GM03348 (cell line): Measurements from ENCODE around the gene SDK2.

Source experiments
- DNase-seq: peaks from one replicate; pipeline ENCODE4 v3.0.0; 2012; ENCODE audit warnings: low spot score

The SDK2 gene

DNA sequence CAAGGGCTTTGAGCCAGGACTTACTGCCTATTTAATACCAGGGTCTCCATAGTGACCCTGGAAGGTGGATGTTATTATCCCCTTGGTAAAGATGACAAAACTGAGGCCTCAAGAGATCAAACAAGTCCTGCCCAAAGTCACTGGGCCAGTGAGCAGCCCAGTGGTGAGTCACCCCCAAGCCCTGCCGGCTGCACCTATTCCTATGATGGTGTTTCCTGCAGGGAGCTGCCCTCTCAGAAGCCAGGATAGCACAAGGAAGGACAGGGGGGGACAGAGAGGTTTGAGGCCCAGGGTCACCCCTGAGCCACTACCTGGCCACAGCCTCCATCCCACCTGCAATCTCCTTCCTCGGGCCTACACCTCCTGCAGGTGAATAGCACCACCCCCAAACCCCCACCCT, 90.9 kb downstream of the SDK2 start:
- DNase-seq, result no peak

DNA sequence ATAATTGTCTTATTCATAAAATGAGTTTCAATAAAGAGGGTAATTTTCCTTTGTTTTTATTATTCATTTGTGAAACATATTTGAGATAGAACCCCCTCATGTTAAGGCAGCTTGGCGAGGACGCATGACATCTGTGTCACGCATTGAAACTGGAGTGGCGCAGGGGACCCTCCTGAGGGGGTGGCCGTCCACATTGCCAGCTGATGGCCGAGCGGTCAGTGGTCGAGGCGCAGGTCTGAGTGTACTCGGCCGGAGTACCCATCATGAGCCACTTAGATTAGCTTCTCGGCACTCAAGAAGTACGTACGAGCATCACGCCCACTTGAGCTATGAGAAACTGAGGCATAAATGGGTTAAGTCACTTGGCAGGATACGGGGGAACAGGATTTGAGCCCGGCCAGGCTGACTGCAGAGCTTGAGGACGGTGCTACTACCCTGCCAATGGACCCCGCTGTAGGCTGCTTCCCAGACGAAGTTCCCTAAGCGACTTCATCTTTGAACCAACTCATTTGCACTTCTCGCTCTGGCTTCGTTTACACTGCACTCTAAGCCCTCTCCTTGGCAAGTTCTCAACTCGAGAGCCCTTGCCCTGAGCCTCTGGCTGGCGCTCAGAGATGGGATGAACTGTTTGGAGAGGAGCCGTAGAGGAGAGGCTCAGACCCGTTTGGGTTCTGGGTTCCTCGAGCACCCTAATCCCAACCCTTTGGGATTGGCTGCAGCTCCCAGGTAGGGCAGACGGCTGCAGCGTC, 91.8 kb downstream of the SDK2 start:
- DNase-seq, result no peak

DNA sequence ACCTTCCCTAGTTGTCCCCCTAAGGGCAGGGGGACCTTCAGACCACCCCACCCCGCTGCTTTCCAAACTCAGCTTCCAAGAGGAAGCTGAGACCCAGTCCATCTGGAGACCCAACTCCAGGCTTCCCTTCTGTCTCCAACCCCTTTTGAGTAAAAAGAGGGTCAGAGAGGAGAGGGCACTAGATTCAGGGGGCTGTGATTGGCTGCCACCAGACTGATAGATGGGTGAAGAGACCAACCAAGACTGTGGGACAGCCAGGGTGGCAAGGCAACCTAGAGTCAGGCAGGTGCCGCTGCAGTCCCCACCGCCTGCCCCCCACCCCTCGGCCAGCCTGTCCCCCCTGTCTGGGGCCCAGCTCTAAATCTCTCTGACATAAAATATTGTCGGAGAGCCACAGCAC, 92.5 kb downstream of the SDK2 start:
- no peak for DNase-seq

DNA sequence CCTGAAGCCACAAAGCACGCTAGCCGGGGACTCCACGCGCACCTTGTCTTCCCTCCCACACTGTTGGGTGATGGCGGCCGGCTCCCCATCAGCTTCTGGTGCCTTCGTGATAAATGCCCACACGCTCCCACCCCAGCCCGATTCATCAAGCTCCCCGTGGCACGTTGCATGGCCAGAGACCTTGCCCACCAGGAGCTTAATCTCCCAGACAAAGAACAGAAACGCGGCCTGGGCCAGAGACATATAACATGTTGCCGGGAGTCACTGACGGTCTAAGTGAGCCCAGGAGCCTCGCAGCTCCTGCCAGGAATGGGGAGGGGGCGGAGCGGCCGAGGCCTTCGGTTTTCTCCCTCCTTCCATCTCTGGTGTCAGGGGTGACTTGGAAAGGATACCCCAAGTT, 93.1 kb downstream of the SDK2 start:
- no peak for DNase-seq

DNA sequence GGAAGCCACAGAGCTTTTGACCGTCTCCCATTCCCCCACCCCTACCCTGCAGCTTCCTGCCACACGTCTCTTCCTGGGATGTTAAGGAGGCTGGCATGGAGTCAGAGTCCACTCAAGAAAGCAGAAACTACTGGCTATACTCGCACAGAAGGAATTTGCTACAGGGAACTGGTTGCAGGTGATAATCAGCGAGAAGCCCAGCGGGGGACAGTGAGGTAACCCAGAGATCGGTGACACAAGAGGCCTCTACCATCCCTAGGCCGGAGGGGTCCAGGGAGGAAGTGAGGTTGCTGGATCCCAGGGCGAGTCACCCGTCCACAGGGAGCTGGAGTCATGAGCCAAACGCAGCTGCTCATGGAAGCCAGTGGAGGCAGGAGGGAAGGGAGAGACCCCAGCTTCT, 93.7 kb downstream of the SDK2 start:
- DNase-seq, result no peak

DNA sequence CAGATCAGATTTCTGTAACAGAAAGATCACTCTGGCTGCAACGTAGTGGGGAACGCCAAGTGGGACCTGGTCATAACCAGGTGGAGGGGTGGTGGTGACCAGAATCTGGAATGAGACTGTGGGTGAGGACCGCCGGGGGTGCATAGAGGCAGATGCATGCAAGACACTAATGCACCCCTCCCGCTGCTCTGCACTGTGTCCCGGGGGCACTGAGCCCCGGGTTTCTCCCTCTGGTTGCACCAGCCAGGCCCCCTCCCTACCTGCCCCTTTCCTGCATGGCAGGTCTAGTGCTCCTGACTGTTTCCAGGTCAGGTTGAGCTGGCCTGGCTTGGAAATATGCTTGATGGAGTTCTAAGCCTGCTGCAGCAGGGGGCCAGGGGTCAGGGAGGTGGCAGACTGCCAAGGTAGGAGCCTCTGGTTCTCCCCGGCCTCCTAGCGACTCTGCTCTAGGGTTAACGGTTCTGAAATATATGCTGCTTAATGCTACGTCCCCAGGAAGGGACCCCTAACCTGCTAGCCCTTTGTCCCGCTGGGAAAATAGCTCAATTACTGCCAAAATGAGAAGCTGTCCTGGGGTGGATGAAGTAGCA, 94.3 kb downstream of the SDK2 start:
- DNase-seq, result no peak

DNA sequence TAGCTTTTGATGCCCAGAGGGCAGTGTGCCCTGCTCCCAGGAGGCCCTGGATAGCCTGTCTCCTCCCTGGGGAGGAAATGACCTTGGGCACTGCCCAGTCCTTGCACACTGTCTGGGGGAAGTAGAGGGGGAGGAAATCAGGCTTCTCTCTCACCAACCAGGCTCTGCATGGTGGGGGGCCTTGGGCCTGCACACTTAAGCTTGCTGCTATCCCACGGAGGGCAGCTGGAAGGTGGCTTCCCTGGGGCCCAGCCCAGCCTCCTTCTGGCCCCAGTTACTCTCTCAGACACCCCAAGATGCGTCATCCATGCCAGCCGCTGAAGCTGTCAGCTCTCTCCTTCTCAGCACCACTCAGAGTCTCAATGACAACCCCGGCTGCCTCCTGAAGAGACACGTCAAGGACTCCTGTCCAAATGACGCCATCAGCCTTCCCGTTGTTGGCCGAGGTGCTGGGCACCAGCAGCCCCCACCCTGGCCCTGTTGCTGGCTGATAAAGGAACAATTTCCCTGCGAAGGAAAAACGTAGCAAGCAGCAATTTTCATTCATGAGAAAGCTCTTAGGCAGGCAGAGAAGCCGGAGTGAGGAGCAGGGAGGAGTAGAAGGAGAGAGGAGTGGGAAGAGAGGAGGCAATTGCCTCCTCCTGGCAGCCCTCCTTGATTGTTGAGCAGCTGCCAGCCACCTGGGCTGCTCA, 95.5 kb downstream of the SDK2 start:
- no peak for DNase-seq

DNA sequence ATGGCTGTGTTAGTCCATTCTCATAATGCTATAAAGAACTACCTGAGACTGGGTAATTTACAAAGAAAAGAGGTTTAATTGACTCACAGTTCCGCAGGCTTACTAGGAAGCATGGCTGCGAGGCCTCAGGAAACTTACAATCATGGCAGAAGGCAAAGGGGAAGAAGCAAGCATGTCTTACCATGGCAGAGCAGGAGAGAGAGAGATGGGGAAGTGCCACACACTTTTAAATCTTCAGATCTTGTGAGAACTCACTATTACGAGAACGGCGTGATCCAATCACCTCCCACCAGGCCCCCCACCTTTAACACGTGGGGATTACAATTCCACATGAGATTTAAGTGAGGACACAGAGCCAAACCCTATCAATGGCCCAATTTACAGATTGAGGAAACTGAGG, 96.5 kb downstream of the SDK2 start:
- no peak for DNase-seq

DNA sequence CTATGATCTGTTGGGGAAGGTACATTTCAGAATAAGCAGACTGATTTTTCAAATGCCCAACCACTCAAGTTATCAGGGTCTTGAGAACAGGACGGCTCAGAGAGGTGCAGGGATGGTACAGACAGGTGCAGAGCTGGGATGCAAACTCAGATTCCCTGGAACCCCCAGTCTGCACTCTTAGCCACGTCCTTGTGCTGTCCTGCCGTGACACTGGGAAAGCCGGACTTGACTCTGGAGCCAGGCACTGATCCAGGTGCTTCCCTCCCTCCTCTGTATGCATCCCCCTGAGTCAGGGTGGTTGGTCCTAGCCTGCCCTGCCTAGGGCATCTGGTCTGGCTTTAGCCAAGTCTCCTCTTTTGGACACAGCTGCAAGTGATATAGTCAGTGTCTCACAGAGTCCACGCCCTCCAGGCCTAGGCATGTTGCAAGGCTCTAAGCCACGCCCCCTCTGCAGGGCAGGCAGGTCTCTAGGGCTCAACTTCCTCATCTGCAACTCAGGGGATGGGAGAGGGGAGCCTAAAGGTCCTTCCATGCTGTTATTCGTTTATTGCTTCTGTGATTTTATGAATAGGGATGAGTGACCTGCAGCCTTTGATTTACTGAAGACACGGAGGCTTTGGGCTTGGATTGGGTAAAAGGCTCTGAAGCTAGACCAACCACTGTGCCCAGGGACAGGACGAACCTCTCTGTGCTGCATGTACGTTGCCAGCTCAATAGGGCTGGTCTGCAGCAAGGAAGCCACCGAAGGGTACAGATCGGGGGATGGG, 97.3 kb downstream of the SDK2 start:
- DNase-seq, result peak; percentile 36

DNA sequence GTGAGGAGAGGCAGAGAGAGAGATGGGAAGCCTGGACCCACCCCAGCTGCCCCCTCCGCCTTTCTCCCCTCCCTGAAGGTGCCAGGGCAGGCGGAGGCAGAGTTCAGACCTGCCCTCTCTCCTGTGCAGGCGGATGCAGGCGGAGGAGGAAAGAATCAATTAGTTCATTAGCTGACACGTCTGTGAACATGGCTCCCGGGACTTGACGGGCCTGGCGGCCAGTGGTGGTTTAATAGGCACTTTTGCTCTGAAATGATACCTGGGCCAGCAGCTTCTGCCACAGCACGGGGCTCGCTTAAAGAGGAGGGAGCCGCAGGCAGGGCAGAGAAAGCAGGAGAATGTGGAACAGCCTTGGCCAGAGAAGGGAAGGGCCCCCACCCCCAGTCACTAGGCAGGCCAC, 98.1 kb downstream of the SDK2 start:
- DNase-seq, result no peak

DNA sequence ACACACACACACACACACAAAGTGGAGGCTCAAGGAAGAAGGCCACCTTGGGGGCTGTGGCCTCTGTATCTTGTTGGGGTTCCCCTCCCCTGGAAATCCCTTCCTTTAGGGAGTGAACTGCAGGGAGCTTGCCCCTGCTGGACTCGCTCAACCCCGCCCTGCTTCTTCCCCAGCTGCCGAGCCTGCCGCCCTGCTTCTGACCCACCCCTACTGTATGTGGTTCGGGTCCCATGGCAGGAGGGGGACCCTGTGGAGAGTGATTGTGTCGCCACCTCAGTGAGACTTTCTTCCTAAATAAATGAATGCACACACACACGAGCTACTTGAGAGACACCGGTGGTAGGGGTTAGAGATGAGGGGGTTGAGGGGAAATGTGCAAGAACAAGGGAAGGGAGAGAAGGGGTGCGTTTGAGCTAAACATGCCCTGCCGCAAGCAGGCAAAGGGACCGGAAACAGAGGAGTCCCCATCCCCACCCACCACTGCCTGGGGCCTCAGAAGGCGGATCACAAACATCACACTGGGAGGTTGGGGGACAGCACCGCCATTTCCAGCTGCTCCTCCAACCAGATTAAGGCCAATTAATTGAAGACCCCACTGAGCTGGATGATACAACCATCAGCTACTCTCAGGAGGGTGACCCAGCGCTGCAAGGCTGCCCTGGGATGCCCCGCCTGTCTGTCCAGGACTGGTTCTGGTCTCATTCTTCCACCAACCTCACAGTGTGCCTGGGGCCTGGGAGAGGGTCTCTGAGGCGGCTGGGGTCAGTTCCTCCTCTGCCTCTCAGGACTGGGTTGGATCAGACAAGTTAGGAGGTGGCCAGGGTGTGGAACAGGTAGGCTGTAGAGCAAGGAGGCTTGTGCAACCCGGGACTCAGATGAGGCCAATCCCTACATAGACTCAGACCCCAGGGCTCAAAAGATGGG, 98.9 kb downstream of the SDK2 start:
- DNase-seq, result no peak

DNA sequence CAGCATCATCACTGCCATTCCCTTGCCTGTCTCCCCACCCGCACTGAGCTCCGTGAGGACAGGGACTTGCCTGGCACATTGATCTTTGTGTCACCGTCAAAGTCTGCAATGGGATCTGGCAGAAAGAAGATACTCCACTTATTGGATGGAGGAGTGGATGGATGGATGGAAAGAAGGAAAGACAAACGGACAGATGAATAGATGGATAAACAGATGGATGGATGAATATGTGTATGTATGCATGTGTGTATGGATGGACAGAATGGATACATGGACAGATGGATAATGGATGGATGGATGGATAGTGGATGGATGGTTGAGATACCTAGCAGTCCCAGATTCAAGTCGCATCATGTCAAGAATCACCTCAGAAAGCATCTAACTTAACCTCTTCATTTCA, 99.9 kb downstream of the SDK2 start:
- DNase-seq, result no peak

DNA sequence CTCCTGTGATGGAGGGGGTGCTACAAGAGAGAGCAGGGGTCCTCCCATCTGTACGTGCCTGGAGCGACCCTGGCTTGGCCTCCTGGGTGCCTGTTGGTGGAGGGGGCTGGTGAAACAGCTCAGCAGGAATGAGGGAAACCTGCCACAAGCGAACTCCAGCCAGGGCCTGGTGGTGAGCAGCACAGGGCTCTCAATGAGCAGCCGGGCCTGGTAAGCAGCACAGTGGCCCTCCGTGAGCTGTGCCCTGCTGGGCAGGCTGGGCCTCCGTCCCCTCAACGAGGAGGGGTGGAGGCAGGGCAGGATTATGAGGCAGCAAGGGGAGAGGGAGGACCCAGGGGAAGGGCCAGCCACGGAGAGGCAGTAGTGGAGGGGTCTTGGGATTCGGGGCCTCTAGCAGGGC, 101.9 kb downstream of the SDK2 start:
- DNase-seq, result no peak

DNA sequence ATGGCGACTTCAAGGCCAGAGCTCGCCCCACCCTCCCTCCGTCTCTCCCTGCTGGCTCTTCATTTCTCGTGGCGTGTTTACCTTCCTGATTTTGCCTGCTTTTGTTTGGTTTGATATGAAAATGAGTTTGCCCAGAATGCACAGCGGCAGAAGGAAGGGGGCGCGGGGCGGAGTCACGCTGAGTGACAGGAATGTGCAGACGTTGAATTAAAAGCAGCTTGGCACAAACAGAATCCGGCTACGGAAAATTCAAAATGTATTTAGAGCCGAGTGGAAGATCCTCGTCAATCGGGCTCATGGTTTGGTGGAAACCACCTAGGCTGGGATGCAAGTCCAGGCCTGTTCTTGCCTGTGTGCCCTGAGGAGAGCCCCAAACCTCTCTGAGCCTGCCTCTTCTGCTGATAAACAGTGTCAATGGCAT, 102.7 kb downstream of the SDK2 start:
- DNase-seq, result no peak

DNA sequence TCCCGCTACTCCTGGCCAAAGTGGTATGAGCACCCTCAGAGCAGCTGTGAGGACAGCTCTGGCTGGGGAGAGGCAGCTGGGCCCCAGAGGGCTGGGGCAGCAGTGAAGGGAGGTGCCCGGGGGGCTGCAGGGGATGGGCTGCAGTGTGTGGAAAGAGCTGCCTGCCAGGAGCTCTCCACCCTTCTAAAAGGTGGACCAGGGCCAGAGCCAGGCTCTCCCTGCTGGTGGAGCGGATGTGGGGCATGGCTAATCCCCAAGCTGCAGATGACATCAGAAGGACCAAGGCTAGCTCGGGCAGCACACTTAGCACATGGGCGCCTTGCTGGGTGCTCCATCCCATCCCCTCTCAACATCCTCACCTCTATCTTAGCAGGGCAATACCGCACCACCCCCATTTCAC, 103.1 kb downstream of the SDK2 start:
- DNase-seq, result no peak

DNA sequence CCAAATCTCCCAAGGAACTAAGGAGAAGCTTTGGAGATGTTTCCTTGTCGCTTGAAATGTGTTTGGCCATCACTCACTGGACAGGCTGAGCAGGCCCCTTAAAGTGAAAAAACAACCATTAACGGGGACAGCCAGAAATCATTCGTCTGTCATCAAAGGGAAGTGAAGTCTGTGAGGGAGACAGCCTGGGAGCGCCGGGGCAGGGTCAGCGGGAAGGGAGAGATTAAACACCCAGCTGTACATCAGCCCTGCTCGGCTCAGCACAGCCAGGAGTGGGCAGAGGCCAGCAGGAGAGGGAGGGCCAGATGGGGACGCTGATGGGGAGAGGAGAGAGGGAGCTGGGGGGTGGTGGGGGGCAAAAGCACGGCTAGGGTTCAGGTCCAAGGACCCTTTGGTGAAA, 105.1 kb downstream of the SDK2 start:
- DNase-seq, result no peak

DNA sequence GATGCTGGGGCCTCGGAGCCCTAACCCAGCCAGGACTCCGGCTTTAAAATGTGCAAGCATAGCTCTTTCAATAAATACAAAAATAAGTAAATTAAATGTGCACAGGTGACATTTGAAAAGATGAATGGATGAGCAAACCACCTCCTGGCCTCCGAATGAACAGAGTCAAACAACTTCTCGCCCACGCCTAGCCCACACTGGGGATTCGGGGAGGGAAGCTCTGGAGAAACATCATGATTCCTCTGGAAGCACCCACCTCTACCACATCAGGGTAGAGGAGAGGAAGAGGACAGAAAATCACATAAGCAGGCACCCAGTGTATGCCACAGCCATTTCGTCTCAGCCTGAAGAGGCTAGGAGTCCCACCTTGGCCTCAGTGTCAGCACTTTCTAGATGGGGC, 105.8 kb downstream of the SDK2 start:
- no peak for DNase-seq

DNA sequence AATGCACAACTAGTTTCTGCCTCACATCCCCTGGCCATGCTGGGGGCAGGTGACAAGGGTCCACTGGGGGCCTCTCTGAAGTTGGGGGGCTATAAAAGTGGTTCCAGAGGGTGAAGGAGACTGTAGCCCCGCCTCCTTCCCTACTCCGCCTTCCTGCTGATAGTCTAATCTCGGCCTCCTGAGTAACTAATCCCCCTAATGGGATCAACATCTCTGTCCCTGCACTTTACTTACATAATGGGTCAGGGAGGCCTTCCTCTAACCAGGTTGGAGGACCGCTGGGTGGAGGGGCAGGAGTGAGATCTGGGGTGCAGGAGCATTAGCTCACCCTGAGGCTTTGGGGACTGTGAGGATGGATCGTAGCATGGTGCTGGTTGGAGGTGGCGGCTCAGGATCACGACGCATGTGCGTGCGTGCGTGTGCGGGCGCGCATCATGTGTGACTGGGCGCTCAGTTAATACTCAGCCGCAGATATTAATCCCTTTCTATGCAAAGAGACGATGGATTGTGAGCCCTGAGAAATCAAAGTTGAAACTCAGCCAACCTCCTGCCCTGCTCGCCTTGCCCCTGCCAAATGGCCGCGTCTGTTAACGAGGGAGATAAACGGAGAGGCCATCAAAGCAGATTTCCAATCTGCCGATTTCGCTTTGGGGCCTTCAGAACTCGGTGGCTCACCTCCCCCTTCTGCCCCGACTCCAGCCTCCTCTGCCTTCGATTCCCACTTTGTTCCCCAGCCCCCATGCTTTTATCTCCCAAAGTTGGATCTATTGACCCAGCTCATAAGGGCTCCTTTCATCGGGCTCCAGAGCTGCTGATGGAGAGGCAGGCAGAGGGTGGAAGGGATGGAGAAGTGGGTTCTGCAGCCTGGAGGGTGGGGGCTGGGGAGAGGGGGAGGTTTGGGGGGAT, 107.3 kb downstream of the SDK2 start:
- no peak for DNase-seq

DNA sequence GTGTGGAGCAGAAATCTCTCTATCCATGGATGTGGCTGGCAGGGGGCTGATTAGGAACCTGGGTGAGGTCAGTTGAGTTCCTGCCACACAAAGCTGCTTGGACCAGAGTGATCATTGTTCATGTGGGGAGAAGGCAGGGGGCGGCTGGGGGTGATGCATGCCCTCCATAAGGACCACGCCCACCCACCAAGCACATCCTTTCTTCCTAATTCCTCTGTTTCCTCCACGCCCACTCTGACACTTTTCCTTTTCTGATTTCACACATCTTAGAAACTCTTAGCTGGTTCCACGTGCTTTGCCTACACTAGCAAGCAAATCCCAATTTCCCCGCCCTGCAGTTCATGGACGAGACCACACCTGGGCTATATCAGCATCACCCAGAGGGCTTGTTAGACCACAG, 108.5 kb downstream of the SDK2 start:
- no peak for DNase-seq

DNA sequence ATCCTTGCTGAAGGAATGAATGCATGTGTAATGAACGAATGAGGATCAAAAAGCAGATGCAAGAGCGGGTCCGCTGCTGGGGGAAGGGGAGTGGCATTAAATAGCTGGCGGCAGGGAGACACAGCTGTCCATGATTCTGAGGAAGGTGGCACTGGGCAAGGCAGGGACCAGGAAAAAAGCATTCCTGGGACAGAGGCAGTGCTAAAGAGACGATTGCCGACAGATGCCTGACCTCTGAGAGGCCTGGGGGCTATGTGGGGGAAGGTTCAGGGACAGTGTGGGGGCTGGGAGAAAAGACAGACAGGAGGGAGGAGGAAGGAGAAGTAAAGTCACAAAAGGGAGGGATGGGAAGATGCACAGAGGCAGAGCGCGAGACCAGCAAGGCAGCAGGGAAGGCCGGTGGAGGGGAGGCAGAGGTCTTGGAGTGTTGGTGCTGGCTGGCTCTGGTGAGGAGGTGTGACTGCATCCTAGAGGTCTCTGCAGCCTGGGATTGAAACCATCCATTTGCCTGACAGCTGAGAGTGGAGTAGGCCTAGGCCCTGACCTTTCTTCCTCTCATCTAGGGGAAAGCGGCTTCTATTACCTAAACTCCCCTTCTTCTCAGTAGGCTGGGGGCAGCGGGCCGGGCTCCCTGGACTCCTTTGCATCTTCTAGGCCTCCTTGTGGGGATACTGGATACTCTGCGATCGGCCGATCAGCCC, 109.9 kb downstream of the SDK2 start:
- no peak for DNase-seq
